KMS-11 (cell line): ENCODE measurements around the gene SLC22A24.

Experiments used
- H2AFZ ChIP-seq: fragments of 200-600 bp; sonication (generic); 2 replicates; pipeline ENCODE4 v1.6.1; 2016; ENCODE audit warnings: antibody characterized with exemption, mixed run types, low read depth
- H3K27ac ChIP-seq: fragments of 200-600 bp; sonication (generic); 2 replicates; pipeline ENCODE4 v1.6.1; 2016; ENCODE audit warnings: mild to moderate bottlenecking, mixed run types
- H3K27me3 ChIP-seq: fragments of 200-600 bp; sonication (generic); 2 replicates; pipeline ENCODE4 v1.6.1; 2017; ENCODE audit warnings: mild to moderate bottlenecking, low read depth, mixed run types, moderate library complexity; ENCODE audit not compliant: insufficient read depth
- H3K36me3 ChIP-seq: fragments of 200-600 bp; sonication (generic); 2 replicates; pipeline ENCODE4 v1.6.1; 2017; ENCODE audit warnings: mild to moderate bottlenecking, mixed run types; ENCODE audit not compliant: insufficient read depth
- H3K4me1 ChIP-seq: fragments of 200-600 bp; sonication (generic); 2 replicates; pipeline ENCODE4 v1.6.1; 2016; ENCODE audit warnings: mild to moderate bottlenecking, low read depth, mixed run types; ENCODE audit not compliant: poor library complexity, severe bottlenecking
- H3K4me2 ChIP-seq: fragments of 200-600 bp; sonication (generic); 2 replicates; pipeline ENCODE4 v1.7.0; 2016; ENCODE audit warnings: mild to moderate bottlenecking, mixed run types
- H3K4me3 ChIP-seq: fragments of 200-600 bp; sonication (generic); IDR thresholded peaks from 2 replicates; pipeline ENCODE4 v1.6.1; 2017; ENCODE audit warnings: low read depth, low read length, mixed read lengths; ENCODE audit not compliant: insufficient read depth
- H3K79me2 ChIP-seq: fragments of 200-600 bp; sonication (generic); 2 replicates; pipeline ENCODE4 v1.6.1; 2016; ENCODE audit warnings: low read depth, mixed run types; ENCODE audit not compliant: insufficient read depth
- H3K9ac ChIP-seq: fragments of 200-600 bp; sonication (generic); 2 replicates; pipeline ENCODE4 v1.6.1; 2016; ENCODE audit warnings: mild to moderate bottlenecking, mixed run types
- H4K20me1 ChIP-seq: fragments of 200-600 bp; sonication (generic); 2 replicates; pipeline ENCODE4 v1.6.1; 2016; ENCODE audit warnings: mild to moderate bottlenecking, mixed run types; ENCODE audit not compliant: insufficient read depth
- CTCF ChIP-seq: fragments of 200-600 bp; sonication (generic); conservative IDR thresholded peaks from 2 replicates; pipeline ENCODE4 v1.6.1; 2017; ENCODE audit warnings: low read depth, mild to moderate bottlenecking, antibody characterized with exemption, low read length, moderate library complexity, mixed read lengths

The SLC22A24 gene

GRCh38 chr11:63032457-63032856, 111.6 kb downstream of the SLC22A24 start:
- H3K27ac ChIP-seq = no peak overlapping the region
- no peaks in the 10 kb centered on the region for H3K27me3 ChIP-seq
- no peaks in the 10 kb centered on the region for H3K79me2 ChIP-seq
- H2AFZ ChIP-seq = no peak overlapping the region
- H3K9ac ChIP-seq = no peak overlapping the region
- H3K4me2 ChIP-seq = no peak overlapping the region
- H4K20me1 ChIP-seq = no peaks in the 10 kb centered on the region
- H3K36me3 ChIP-seq = no peaks in the 10 kb centered on the region
- H3K4me1 ChIP-seq = no peaks in the 10 kb centered on the region
- no peak for TF ChIP-seq CTCF
- H3K4me3 ChIP-seq = no peak overlapping the region
